ENCODE results near the gene UQCC3. TPM values are rescaled to one million over a fixed set of nuclear protein-coding genes. Genes with fewer than 3 reads are reported as not detected.

Gene UQCC3
- total and polyA plus RNA-seq, 2 donors (not counting 3 experiments of a cell fraction or from before 2014, with no cell fraction given): 8.6 to 15.5 TPM

DNA sequence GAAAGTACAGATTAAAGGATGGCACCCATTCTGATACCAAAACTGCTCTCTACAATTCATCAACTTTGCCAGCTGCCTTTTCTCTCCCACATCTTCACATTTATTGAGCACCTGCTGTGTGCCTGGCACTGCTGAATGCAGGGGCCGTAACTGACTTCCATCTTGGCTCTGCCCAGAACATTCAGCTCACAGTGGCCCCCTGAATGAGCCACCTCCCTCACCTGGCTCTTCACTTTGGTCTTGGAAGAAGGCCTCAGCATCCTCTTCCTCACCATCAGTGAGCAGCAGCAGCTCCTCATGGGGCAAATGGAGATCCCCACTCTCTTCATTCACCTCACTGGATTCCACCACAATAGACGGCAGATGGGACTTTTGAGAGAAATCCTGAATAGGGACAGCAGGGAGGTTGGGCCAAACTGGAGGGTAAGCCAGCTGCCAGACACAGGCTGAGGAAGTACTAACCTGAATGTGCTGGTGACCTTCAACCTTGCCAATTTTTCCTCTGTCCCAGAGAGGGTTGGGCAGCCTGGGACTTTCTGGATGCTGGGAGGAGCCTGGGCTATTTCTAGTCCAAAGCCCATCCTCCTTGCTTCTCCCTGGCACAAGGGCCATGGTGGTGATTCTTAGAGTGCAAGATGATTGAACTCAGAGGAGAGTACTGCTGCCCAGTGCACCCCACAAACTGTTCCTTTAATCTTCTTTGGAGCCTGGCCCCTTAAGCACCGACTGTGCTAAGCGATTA lies 1.9 kb upstream of the UQCC3 start:
- H3K79me2 ChIP-seq (ENCODE audit: control insufficient read depth, insufficient read depth, low read length): peaks cover 41% of the 10 kb centered on the region
- H3K36me3 ChIP-seq (ENCODE audit: control insufficient read depth in 2 of 2, extremely low read depth in 1 of 2, insufficient read depth in 2 of 2, low read length in 2 of 2): no peaks in the 10 kb centered on the region
- H3K9me3 ChIP-seq (replicated peaks; ENCODE audit: control insufficient read depth, insufficient read depth, low read length): no peaks in the 10 kb centered on the region
- no peaks in the 10 kb centered on the region for H3K27me3 ChIP-seq (ENCODE audit: control insufficient read depth in 2 of 2, insufficient read depth in 2 of 2, low read length in 2 of 2)
- no peak overlapping the region for H3K27ac ChIP-seq (ENCODE audit: insufficient read depth, low read depth, low read length)
- no peak overlapping the region for H3K4me2 ChIP-seq (ENCODE audit: insufficient read depth, low read length)
- CTCF ChIA-PET: interaction anchor here (0.7 to 3.2 kb wide), 5 partner anchors 10 to 245 kb away, joined by 3 to 30 read pairs (median 4); partner anchors contain the start of gene INTS5
- no peak overlapping the region for H2AFZ ChIP-seq (ENCODE audit: low read depth, low read length)
- intact Hi-C loops (cut with micrococcal nuclease) (loop anchor here (5.0 kb wide), 1 partner anchor 38 kb away; the partner anchor contains the start of genes BSCL2 and GNG3), dilution Hi-C loops (cut with MboI; ENCODE audit: extremely low pct_ligation_motif_present, low sequenced_read_pairs) (no loop called here)
- H4K20me1 ChIP-seq (replicated peaks; ENCODE audit: control insufficient read depth, extremely low read depth, insufficient read depth, low read length): no peaks in the 10 kb centered on the region
- H3K9ac ChIP-seq (replicated peaks; ENCODE audit: extremely low read depth, insufficient read depth, low read length): no peak overlapping the region
- H3K9me1 ChIP-seq (replicated peaks; ENCODE audit: control insufficient read depth, extremely low read depth, insufficient read depth, low read length): no peaks in the 10 kb centered on the region
- no peak overlapping the region for H3K4me3 ChIP-seq (replicated peaks in 1 of 3; ENCODE audit: insufficient read depth in 1 of 3, low read depth in 1 of 3, low read length in 3 of 3)
- FAIRE-seq (no peak), DNase-seq (ENCODE audit: low read depth, low spot score) (no peak)
- peaks cover 17% of the 10 kb centered on the region for H3K4me1 ChIP-seq (ENCODE audit: control insufficient read depth, extremely low read depth, insufficient read depth, low read length)
- no peak for TF ChIP-seq MYC (IDR thresholded peaks at IDR 0.05; ENCODE audit: low read depth, low read length)
- peak; percentile 31 for TF ChIP-seq POLR2A (IDR thresholded peaks at IDR 0.05; ENCODE audit: low read depth, low read length)
- BruUV-seq (replicated peaks): no TSS peak
- POLR2A ChIA-PET: interaction anchor here (0.6 to 0.7 kb wide), 2 partner anchors 181 to 1030 kb away, joined by 3 read pairs; no protein-coding TSS in a partner anchor

DNA sequence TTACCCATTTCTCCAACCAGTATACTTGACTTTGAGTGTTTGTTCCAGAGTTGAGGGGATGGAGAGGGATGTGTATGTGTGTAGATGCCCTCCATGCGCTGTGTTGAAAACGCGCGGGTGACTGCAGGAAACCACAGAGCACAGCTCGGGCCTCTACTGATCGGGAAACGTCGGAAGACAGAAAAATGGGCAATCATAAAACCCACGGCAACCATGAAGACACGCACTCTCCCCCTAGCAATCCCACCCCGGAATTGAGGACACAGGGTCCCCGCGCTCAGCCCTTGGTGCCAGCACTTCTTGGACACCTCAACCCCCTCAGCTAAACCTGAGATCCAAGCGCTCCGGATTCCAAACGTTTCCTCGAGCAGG lies 251 bp upstream of the UQCC3 start:
- dilution Hi-C loops (cut with MboI; ENCODE audit: extremely low pct_ligation_motif_present, low sequenced_read_pairs): no loop called here
- Histone ChIP-seq H3K4me3 (replicated peaks in 1 of 3; ENCODE audit: insufficient read depth in 1 of 3, low read depth in 1 of 3, low read length in 3 of 3) (peak overlapping the region; percentile 49 to 92 (median 77)), H3K9me1 (replicated peaks; ENCODE audit: control insufficient read depth, extremely low read depth, insufficient read depth, low read length) (no peaks in the 10 kb centered on the region), H2AFZ (ENCODE audit: low read depth, low read length) (peak overlapping the region; percentile 95), H3K9ac (replicated peaks; ENCODE audit: extremely low read depth, insufficient read depth, low read length) (peak overlapping the region; percentile 80), H3K9me3 (replicated peaks; ENCODE audit: control insufficient read depth, insufficient read depth, low read length) (no peaks in the 10 kb centered on the region), H4K20me1 (replicated peaks; ENCODE audit: control insufficient read depth, extremely low read depth, insufficient read depth, low read length) (no peaks in the 10 kb centered on the region), H3K27me3 (ENCODE audit: control insufficient read depth in 2 of 2, insufficient read depth in 2 of 2, low read length in 2 of 2) (no peaks in the 10 kb centered on the region), H3K27ac (ENCODE audit: insufficient read depth, low read depth, low read length) (peak overlapping the region; percentile 69), H3K4me2 (ENCODE audit: insufficient read depth, low read length) (peak overlapping the region; percentile 96), H3K4me1 (ENCODE audit: control insufficient read depth, extremely low read depth, insufficient read depth, low read length) (peaks cover 15% of the 10 kb centered on the region), H3K36me3 (ENCODE audit: control insufficient read depth in 2 of 2, extremely low read depth in 1 of 2, insufficient read depth in 2 of 2, low read length in 2 of 2) (peaks cover 0 to 2% of the 10 kb centered on the region in 2 experiments), H3K79me2 (ENCODE audit: control insufficient read depth, insufficient read depth, low read length) (peaks cover 30% of the 10 kb centered on the region)
- FAIRE-seq (peak; percentile 83), DNase-seq (ENCODE audit: low read depth, low spot score) (no peak)
- POLR2A ChIA-PET: interaction anchor here (0.6 to 1.7 kb wide), 8 partner anchors 9 to 170 kb away, joined by 3 to 9 read pairs (median 5); partner anchors contain the start of genes GANAB, INTS5, MTA2 and TUT1
- CTCF ChIA-PET: interaction anchor here (0.8 to 3.2 kb wide), 7 partner anchors 10 to 276 kb away, joined by 3 to 30 read pairs (median 4); partner anchors contain the start of gene EEF1G
- BruUV-seq (replicated peaks): no TSS peak
- TF ChIP-seq POLR2AphosphoS5 (IDR thresholded peaks at IDR 0.05; ENCODE audit: insufficient read depth, low read depth, low read length) (no peak), POLR2A (IDR thresholded peaks at IDR 0.05; ENCODE audit: low read depth, low read length) (no peak), GATA2 (IDR thresholded peaks at IDR 0.05; ENCODE audit: insufficient read depth, insufficient read length, low read depth, low read length) (no peak), FOS (IDR thresholded peaks at IDR 0.05; ENCODE audit: borderline replicate concordance, insufficient read depth, low read length) (no peak), MYC (IDR thresholded peaks at IDR 0.05; ENCODE audit: low read depth, low read length) (no peak), EZH2 (IDR thresholded peaks at IDR 0.05; ENCODE audit: borderline replicate concordance, low read depth, low read length, severe bottlenecking) (no peak), JUN (IDR thresholded peaks at IDR 0.05; ENCODE audit: borderline replicate concordance, insufficient read depth, insufficient read length, low read depth) (no peak)
- TF ChIP-seq, protein P1, sequence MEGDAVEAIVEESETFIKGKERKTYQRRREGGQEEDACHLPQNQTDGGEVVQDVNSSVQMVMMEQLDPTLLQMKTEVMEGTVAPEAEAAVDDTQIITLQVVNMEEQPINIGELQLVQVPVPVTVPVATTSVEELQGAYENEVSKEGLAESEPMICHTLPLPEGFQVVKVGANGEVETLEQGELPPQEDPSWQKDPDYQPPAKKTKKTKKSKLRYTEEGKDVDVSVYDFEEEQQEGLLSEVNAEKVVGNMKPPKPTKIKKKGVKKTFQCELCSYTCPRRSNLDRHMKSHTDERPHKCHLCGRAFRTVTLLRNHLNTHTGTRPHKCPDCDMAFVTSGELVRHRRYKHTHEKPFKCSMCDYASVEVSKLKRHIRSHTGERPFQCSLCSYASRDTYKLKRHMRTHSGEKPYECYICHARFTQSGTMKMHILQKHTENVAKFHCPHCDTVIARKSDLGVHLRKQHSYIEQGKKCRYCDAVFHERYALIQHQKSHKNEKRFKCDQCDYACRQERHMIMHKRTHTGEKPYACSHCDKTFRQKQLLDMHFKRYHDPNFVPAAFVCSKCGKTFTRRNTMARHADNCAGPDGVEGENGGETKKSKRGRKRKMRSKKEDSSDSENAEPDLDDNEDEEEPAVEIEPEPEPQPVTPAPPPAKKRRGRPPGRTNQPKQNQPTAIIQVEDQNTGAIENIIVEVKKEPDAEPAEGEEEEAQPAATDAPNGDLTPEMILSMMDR (IDR thresholded peaks at IDR 0.05; ENCODE audit: extremely low read depth in 1 of 2, insufficient read depth in 1 of 2, low read depth in 1 of 2, low read length in 2 of 2): no peak
- TF ChIP-seq, protein P2, sequence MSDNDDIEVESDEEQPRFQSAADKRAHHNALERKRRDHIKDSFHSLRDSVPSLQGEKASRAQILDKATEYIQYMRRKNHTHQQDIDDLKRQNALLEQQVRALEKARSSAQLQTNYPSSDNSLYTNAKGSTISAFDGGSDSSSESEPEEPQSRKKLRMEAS (IDR thresholded peaks at IDR 0.05; ENCODE audit: insufficient read depth, insufficient read length): no peak
- intact Hi-C loops (cut with micrococcal nuclease): no loop called here

Measured in endothelial cell of umbilical vein (primary cell).